ENCODE measurements around the gene ERRFI1. TPM values are rescaled to one million over a fixed set of nuclear protein-coding genes. Genes with fewer than 3 reads are reported as not detected.
"Not testable (repeated sequence)": the region's sequence is repeated elsewhere in the genome, so short reads cannot be mapped to it uniquely, and the experiment has no call there.

Gene ERRFI1, protein sequence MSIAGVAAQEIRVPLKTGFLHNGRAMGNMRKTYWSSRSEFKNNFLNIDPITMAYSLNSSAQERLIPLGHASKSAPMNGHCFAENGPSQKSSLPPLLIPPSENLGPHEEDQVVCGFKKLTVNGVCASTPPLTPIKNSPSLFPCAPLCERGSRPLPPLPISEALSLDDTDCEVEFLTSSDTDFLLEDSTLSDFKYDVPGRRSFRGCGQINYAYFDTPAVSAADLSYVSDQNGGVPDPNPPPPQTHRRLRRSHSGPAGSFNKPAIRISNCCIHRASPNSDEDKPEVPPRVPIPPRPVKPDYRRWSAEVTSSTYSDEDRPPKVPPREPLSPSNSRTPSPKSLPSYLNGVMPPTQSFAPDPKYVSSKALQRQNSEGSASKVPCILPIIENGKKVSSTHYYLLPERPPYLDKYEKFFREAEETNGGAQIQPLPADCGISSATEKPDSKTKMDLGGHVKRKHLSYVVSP
- 10 to 100 TPM; 15.8 to 25.5 (median 19.0) TPM for total RNA-seq (2021; fragmentation: NEBNext Ultra II Directional; extraction: Animal tissue kit (Norgen Biotek cat#: 25700))
- long read RNA-seq, transcript ERRFI1-201 (4 exons, 3,104 nt) = major isoform, 6 of 12 reads
- long read RNA-seq, partial matches to known transcripts = 0 of 12 reads
- long read RNA-seq, other reads (novel, unspliced or antisense) = 4 of 12 reads

DNA sequence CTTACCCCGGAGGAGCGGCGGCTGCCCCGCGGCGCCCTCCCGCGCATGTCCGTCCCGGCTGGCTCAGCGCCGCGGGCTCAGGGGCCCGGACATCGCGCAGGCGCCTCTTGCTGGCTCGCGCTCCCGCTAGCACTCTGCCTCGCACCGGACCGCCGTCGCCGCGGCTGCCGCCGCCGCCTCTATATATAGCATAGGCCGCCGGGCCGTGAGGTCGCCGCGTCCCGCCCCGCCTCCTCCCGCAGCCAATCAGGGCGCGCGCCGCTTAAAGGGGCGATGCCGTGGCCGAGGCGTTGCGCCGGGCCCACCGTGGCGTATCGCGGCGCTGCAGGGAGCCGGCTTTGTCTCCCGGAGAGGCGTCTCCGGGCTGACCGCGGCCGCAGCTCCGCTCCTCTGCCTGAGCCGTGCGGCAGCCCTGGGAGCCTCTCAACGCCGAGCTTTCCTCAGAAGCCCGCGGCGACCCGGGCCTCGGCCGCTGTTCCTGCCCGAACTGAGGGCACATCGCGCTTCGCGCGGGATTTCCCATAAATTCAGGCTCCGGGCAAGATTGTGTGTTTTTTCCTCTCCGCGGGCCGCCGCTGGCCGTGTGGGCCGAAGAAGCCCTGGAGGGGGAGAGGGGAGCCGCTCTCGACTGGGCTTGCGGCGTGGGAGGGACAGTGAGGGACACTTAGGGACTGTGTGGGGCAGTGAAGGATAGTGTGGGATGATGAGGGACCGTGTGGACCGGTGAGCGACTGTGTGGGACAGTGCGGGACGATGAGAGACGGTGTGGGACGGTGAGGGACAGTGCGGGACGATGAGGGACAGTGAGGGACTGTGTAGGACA is at the start of gene ERRFI1:
TSS of gene ERRFI1 (minus strand) at position 157 of the 823 bp plus-strand sequence. CDS start 10,690 bp downstream, outside the sequence.
- H3K27ac Mint-ChIP-seq = peak within 1 kb of the TSS; percentile 94
- DNase-seq = peak; percentile 93
- peak within 1 kb of the TSS; percentile 99 for H3K4me3 Mint-ChIP-seq
- H3K4me1 Mint-ChIP-seq (ENCODE audit: low read depth) = peaks cover 72% of the 10 kb centered on the region
- H3K27me3 Mint-ChIP-seq (ENCODE audit: insufficient read depth) = peaks cover 4% of the 10 kb centered on the region
- TF ChIP-seq, protein P1, sequence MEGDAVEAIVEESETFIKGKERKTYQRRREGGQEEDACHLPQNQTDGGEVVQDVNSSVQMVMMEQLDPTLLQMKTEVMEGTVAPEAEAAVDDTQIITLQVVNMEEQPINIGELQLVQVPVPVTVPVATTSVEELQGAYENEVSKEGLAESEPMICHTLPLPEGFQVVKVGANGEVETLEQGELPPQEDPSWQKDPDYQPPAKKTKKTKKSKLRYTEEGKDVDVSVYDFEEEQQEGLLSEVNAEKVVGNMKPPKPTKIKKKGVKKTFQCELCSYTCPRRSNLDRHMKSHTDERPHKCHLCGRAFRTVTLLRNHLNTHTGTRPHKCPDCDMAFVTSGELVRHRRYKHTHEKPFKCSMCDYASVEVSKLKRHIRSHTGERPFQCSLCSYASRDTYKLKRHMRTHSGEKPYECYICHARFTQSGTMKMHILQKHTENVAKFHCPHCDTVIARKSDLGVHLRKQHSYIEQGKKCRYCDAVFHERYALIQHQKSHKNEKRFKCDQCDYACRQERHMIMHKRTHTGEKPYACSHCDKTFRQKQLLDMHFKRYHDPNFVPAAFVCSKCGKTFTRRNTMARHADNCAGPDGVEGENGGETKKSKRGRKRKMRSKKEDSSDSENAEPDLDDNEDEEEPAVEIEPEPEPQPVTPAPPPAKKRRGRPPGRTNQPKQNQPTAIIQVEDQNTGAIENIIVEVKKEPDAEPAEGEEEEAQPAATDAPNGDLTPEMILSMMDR (IDR thresholded peaks at IDR 0.05) = peak; percentile 25; the same call in 1 of the 2 replicates
- peaks cover 15% of the 10 kb centered on the region for H3K36me3 Mint-ChIP-seq (ENCODE audit: low read depth)
- H3K9me3 Mint-ChIP-seq = no peaks in the 10 kb centered on the region; the same call in 1 of the 2 replicates

DNA sequence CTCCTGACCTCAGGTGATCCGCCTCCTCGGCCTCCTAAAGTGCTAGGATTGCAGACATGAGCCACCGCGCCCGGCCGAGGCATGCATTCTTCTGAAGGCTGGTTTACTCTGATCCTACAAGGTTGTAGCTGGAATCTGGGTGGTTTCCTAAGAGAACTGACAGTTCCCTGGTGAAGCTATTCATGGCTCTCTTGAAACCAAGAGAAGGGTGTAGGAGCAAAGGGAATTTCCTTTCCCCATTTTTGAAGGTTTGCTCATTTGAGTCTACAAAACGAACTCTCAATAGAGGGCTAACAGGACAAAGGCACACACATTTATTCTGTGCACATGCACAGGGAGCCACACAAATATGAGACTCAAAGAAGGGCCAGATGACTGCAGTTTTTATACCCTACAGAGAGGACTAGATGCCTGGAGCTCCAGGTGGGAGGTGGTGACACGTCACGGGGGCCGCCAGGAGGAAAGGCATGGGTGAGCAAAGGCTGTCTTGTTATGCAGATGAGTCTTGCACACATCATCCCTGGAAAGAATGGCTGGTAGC is 49.5 kb upstream of the ERRFI1 start:
- peak; percentile 21 for DNase-seq
- Mint-ChIP-seq H3K27me3 (ENCODE audit: insufficient read depth) (no peaks in the 10 kb centered on the region), H3K36me3 (ENCODE audit: low read depth) (no peaks in the 10 kb centered on the region), H3K4me1 (ENCODE audit: low read depth) (peaks cover 49% of the 10 kb centered on the region), H3K9me3 (no peaks in the 10 kb centered on the region), H3K27ac (no peak overlapping the region; the same call in 1 of the 2 replicates), H3K4me3 (no peak overlapping the region)
- TF ChIP-seq, protein P1 (IDR thresholded peaks at IDR 0.05) = no peak

- H3K4me1 Mint-ChIP-seq (ENCODE audit: low read depth) = peaks cover 41% of the 10 kb centered on the region
- H3K9me3 Mint-ChIP-seq = no peaks in the 10 kb centered on the region
- no peak for DNase-seq
- H3K27me3 Mint-ChIP-seq (ENCODE audit: insufficient read depth) = no peaks in the 10 kb centered on the region
- no peaks in the 10 kb centered on the region for H3K36me3 Mint-ChIP-seq (ENCODE audit: low read depth)
- no peak overlapping the region for H3K4me3 Mint-ChIP-seq
- TF ChIP-seq, protein P1 (IDR thresholded peaks at IDR 0.05) = no peak
- H3K27ac Mint-ChIP-seq = no peak overlapping the region
Observed at GRCh38 chr1:8073112-8073855, 47.2 kb upstream of the ERRFI1 start.

- no peaks in the 10 kb centered on the region for H3K36me3 Mint-ChIP-seq (ENCODE audit: low read depth)
- no peak overlapping the region for H3K27ac Mint-ChIP-seq
- H3K4me3 Mint-ChIP-seq = no peak overlapping the region
- H3K27me3 Mint-ChIP-seq (ENCODE audit: insufficient read depth) = peaks cover 2% of the 10 kb centered on the region; the same call in 1 of the 2 replicates
- H3K9me3 Mint-ChIP-seq = no peaks in the 10 kb centered on the region
- H3K4me1 Mint-ChIP-seq (ENCODE audit: low read depth) = peaks cover 14% of the 10 kb centered on the region
- no peak for DNase-seq
- TF ChIP-seq, protein P1 (IDR thresholded peaks at IDR 0.05) = no peak
Observed at GRCh38 chr1:8070381-8070811, 44.3 kb upstream of the ERRFI1 start.

DNA sequence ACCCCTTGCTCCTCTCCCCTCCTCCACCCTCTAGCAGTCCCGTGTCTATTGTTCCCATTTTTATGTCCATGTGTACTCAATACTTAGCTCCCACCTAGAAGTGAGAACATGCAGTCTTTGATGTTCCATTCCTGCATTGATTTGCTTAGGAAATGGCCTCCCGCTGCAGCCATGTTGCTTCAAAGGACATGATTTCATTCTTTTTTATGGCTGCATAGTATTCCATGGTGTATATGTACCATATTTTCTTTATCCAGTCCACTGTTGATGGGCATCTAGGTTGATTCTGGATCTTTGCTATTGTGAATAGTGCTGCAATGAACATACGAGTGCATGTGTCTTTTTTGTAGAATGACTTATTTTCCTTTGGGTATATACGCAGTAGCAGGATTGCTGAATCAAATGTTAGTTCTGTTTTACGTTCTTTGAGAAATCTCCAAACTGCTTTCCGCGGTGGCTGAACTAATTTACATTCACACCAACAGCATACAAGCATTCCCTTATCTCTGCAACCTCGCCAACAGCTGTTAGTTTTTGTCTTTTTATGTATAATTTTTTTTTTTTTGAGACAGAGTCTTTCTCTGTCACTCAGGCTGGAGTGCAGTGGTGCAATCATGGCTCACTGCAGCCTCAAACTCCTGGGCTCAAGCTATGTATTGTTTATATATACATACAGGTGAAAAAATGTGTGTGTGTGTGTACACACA is 43.7 kb upstream of the ERRFI1 start:
- not testable (repeated sequence) for H3K36me3 Mint-ChIP-seq (ENCODE audit: low read depth); H3K27ac Mint-ChIP-seq; H3K27me3 Mint-ChIP-seq (ENCODE audit: insufficient read depth); H3K4me1 Mint-ChIP-seq (ENCODE audit: low read depth); H3K9me3 Mint-ChIP-seq; DNase-seq; H3K4me3 Mint-ChIP-seq

Data from HFFc6 (cell line).